Suppressor macrophage treated with lipopolysaccharide for 1 hour (primary cell): ENCODE data around the gene ALDH16A1.

Source experiments
- DNase-seq, 3 donors: peaks; one replicate each; pipeline ENCODE4 v3.0.0-alpha.2; 2020 to 2022

Gene ALDH16A1

GRCh38 chr19:49489601-49490167 lies 36.7 kb downstream of the ALDH16A1 start:
- no peak for DNase-seq

- DNase-seq, result no peak
Observed at GRCh38 chr19:49490287-49491029, 37.4 kb downstream of the ALDH16A1 start.

- no peak for DNase-seq
Observed at GRCh38 chr19:49491030-49491803, 38.2 kb downstream of the ALDH16A1 start.

- no peak for DNase-seq
Observed at GRCh38 chr19:49491804-49492572, 39.0 kb downstream of the ALDH16A1 start.

GRCh38 chr19:49492573-49493405 lies 39.8 kb downstream of the ALDH16A1 start:
- no peak for DNase-seq

GRCh38 chr19:49496574-49497008 lies 43.6 kb downstream of the ALDH16A1 start:
- no peak for DNase-seq

GRCh38 chr19:49497047-49497788 lies 44.2 kb downstream of the ALDH16A1 start:
- DNase-seq, result peak; percentile 90 to 93 (median 92)

GRCh38 chr19:49497789-49498103 lies 44.7 kb downstream of the ALDH16A1 start:
- no peak for DNase-seq

GRCh38 chr19:49498475-49498874 lies 45.5 kb downstream of the ALDH16A1 start:
- DNase-seq, result no peak

GRCh38 chr19:49499030-49499670 lies 46.1 kb downstream of the ALDH16A1 start:
- no peak for DNase-seq

- peak; percentile 50 to 66 (median 58) for DNase-seq
Observed at GRCh38 chr19:49502866-49503581, 50.0 kb downstream of the ALDH16A1 start.

- no peak for DNase-seq
Observed at GRCh38 chr19:49503582-49503962, 50.5 kb downstream of the ALDH16A1 start.

- DNase-seq, result peak; percentile 71 to 83 (median 78)
Observed at GRCh38 chr19:49506575-49507105, 53.6 kb downstream of the ALDH16A1 start.

GRCh38 chr19:49507803-49508494 lies 54.9 kb downstream of the ALDH16A1 start:
- DNase-seq, result no peak

- DNase-seq, result peak in 2 of 3 donors; percentile 41 to 63
Observed at GRCh38 chr19:49512970-49513745, 60.1 kb downstream of the ALDH16A1 start.

GRCh38 chr19:49513746-49514118 lies 60.7 kb downstream of the ALDH16A1 start:
- DNase-seq, result no peak

- DNase-seq, result no peak
Observed at GRCh38 chr19:49514151-49514550, 61.1 kb downstream of the ALDH16A1 start.

- peak; percentile 92 to 95 (median 94) for DNase-seq
Observed at GRCh38 chr19:49515767-49516166, 62.7 kb downstream of the ALDH16A1 start.

- DNase-seq, result no peak
Observed at GRCh38 chr19:49518033-49518432, 65.0 kb downstream of the ALDH16A1 start.
